Measurements from ENCODE around the gene SLC45A1. TPM values are rescaled to one million over a fixed set of nuclear protein-coding genes. Genes with fewer than 3 reads are reported as not detected.

Gene SLC45A1
- total and polyA plus RNA-seq, 2 donors = 1.6 to 9.1 TPM

DNA sequence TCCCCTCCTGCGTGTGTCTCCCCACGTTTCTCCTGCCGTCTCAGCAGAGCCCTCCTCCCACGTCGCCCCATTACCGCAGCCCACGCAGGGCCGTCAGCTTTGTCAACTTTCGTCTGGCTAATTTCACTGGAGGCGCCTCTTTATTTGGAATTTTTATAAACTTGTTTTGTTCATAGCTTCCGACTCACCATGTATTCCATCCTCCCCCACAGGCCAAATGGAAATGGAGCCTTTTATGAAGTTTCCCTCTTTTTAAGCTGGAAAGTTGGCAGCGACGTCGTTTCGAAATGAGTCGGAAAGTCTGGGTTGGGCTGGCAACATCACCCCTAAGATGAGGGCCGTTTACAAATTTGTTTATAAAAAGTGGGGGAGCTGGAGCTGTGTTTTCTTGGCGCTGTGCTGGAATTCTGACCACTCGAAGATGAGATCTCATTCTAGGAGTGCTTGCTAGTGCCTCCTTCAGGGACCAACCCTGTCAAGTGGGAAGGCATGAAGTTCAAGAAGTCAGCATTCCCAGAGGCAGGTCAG lies 23.7 kb upstream of the SLC45A1 start:
- Histone ChIP-seq H3K4me1 (ENCODE audit: insufficient read depth) (no peaks in the 10 kb centered on the region), H3K4me3 (ENCODE audit: low read depth, low read length) (no peak overlapping the region), H3K36me3 (ENCODE audit: insufficient read depth) (no peaks in the 10 kb centered on the region), H3K27ac (ENCODE audit: low read depth) (no peak overlapping the region)
- WGBS = 55% methylated on average over 19 of the region's 19 CpGs
- DNase-seq (ENCODE audit: extremely low spot score) = no peak

DNA sequence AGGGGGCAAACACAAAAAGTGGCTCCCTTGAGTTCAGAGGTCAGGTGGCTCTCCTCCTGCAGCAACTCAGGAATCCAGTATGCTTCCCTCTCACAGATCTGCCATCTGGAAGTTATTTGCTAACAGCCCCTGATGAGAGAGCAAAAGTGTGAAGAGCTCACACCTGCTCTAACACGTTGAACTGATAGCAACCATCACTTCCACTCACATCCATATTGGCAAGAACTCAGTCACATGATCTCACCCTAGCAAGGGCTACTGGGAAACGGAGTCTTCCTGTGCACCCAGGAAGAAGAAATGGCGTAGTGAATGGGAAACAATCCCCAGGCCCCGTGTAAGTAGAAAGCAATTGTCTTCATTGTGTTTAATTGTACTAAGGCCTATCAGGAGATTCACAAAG lies 20.7 kb upstream of the SLC45A1 start:
- no peak for DNase-seq (ENCODE audit: extremely low spot score)
- no peaks in the 10 kb centered on the region for H3K4me1 ChIP-seq (ENCODE audit: insufficient read depth)
- no peak overlapping the region for H3K27ac ChIP-seq (ENCODE audit: low read depth)
- H3K36me3 ChIP-seq (ENCODE audit: insufficient read depth) = no peaks in the 10 kb centered on the region
- WGBS = 87% methylated on average over 4 of the region's 4 CpGs
- H3K4me3 ChIP-seq (ENCODE audit: low read depth, low read length) = no peak overlapping the region

DNA sequence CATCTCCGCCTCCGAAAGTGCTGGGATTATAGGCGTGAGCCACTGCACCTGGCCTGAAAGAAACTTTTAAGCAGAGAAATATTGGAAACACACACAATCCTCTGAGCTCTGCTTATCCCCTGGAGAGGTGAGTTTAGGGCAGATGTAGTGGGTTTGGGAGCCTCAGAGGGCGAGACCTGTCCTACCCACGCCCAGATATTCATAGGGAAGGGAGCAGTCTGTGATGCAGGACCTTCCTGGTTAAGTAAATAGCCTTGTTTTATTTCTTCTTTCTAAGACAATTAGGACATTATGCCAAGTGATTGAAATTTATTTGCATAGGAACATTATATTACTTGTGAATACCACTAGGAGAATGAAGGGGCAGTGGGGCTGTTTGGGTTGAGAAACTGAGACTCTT lies 18.0 kb upstream of the SLC45A1 start:
- H3K36me3 ChIP-seq (ENCODE audit: insufficient read depth) = no peaks in the 10 kb centered on the region
- no peak for DNase-seq (ENCODE audit: extremely low spot score)
- no peaks in the 10 kb centered on the region for H3K4me1 ChIP-seq (ENCODE audit: insufficient read depth)
- no peak overlapping the region for H3K27ac ChIP-seq (ENCODE audit: low read depth)
- 95% methylated on average over 5 of the region's 5 CpGs for WGBS
- no peak overlapping the region for H3K4me3 ChIP-seq (ENCODE audit: low read depth, low read length)

DNA sequence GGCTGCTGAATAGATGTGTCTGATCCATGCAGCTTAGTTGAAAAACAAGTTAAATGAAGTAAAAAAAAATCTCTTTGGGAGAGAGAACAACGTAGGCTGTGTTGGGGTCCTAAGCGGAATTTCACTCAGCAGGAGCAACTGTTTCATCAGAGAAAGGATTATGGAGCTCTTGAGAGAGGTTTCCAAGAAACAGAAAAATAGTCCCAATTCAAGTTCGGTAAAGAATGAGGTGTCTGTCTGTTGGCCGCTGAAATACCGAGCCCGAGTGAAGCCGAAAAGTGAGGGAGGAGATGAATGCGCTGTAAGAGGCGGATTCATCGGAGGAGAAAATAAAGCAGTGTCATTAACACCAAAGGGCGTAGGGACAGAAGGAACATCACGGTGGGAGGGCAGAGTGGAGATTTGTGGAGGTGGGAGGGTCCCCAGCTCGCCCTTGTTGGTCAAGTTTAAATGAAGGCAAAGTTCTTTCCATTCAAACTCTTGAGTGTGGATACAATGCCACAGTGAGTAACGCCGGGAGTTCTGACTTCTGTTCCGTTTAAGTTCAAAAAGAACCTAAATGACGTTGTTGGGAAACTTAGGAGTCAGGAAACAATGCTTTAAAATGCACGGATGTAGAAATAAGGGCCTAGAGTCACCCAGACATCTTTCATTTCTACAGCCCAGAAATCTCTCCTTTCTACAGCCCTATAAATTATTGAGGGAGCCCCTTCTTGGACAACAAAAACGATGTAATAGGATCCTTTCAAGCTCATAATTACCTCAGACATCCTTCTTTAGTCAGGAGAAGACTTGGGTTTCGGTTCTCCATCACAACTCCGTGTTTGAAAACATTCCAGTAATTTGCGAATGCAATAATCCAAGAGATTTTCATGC lies 15.6 kb upstream of the SLC45A1 start:
- H3K4me1 ChIP-seq (ENCODE audit: insufficient read depth) = no peaks in the 10 kb centered on the region
- DNase-seq (ENCODE audit: extremely low spot score) = no peak
- H3K27ac ChIP-seq (ENCODE audit: low read depth) = no peak overlapping the region
- H3K4me3 ChIP-seq (ENCODE audit: low read depth, low read length) = no peak overlapping the region
- H3K36me3 ChIP-seq (ENCODE audit: insufficient read depth) = no peaks in the 10 kb centered on the region
- 74% methylated on average over 22 of the region's 22 CpGs for WGBS

DNA sequence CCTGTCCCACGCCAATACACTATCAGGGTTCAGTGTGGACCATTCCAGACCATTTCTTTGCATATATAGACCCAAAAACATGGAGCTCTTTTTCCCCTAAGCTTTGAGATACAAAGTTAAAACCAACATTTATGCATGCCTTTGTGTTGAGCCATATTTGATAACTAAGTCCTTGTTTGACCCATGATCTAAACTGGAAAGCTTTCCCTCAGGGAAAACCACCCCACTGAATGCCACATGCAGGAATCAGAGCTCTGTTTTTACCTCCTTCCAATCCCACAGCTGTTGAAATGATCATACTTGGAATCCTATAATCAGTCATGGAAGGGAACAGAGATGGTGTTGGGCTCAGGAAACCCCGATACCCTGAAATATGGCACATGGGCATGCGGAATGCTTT lies 14.8 kb upstream of the SLC45A1 start:
- no peak overlapping the region for H3K4me3 ChIP-seq (ENCODE audit: low read depth, low read length)
- no peak for DNase-seq (ENCODE audit: extremely low spot score)
- 95% methylated on average over 3 of the region's 3 CpGs for WGBS
- H3K36me3 ChIP-seq (ENCODE audit: insufficient read depth) = no peaks in the 10 kb centered on the region
- H3K27ac ChIP-seq (ENCODE audit: low read depth) = no peak overlapping the region
- H3K4me1 ChIP-seq (ENCODE audit: insufficient read depth) = no peaks in the 10 kb centered on the region

DNA sequence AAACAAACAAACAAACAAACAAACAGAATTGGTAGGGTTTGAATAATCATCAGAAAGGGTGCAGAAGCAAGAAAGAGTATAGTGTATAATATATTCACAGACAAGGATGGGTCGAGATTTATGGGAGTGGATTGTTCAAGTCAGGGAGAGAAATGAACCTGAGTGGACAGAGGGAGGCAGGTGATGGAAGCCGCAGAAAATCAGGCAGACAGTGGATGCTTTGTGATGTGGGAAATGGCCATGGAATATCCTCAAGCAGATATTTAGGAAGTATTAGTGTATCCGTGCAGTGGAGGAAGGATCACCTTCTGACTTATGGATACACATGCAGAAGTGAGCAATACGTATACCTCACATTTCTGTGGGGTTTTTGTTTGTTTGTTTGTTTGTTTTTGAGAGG lies 14.0 kb upstream of the SLC45A1 start:
- Histone ChIP-seq H3K27ac (ENCODE audit: low read depth) (no peak overlapping the region), H3K36me3 (ENCODE audit: insufficient read depth) (no peaks in the 10 kb centered on the region), H3K4me3 (ENCODE audit: low read depth, low read length) (no peak overlapping the region), H3K4me1 (ENCODE audit: insufficient read depth) (no peaks in the 10 kb centered on the region)
- DNase-seq (ENCODE audit: extremely low spot score) = no peak
- 89% methylated on average over 4 of the region's 4 CpGs for WGBS

DNA sequence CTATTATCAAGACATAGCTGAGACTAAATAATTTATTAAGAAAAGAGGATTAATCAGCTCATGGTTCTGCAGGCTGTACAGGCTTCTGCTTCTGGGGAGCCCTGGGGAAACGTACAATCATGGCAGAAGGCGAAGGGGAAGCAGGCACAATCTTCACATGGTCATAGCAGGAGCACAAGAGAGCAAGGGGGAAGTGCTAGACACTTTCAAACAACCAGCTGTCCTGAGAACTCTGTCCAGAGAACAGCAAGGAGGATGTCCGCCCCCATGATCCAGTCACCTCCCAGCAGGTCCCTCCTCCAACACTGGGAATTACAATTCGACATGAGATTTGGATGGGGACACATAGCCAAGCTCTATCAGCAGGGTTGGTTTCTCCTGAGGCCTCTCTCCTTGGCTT lies 10.3 kb upstream of the SLC45A1 start:
- Histone ChIP-seq H3K4me1 (ENCODE audit: insufficient read depth) (no peaks in the 10 kb centered on the region), H3K36me3 (ENCODE audit: insufficient read depth) (no peaks in the 10 kb centered on the region), H3K27ac (ENCODE audit: low read depth) (no peak overlapping the region), H3K4me3 (ENCODE audit: low read depth, low read length) (no peak overlapping the region)
- 76% methylated on average over 4 of the region's 4 CpGs for WGBS
- no peak for DNase-seq (ENCODE audit: extremely low spot score)

DNA sequence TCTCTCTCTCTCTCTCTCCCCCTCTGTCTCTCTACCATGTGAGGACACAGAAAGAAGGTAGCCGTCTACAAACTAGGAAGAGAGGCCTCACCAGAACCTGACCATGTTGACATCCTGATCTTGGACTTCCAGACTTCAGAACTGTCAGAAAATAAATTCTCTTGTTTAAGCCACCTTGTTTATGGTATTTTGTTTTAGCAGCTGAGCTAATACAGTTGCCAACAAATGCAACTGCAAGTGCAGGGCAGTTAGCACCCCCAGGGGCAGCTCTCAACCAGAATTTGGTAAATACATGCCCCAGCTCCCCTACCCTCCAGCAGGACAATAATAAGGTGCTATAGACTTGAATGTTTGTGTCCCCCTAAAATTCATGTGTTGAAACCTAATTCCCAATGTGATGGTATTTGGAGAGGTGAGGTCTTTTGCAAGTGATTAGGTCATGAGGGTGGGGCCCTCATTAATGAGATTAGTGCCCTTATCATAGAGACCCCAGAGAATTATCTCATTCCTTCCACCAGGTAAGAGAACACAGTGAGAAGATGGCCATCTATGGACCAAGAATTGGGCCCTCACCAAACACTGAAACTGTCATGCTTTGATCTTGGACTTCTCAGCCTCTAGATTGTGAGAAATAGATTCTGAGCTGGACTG lies 6.7 kb upstream of the SLC45A1 start:
- Histone ChIP-seq H3K27ac (ENCODE audit: low read depth) (no peak overlapping the region), H3K4me3 (ENCODE audit: low read depth, low read length) (no peak overlapping the region), H3K4me1 (ENCODE audit: insufficient read depth) (no peaks in the 10 kb centered on the region), H3K36me3 (ENCODE audit: insufficient read depth) (no peaks in the 10 kb centered on the region)
- 93% methylated on average over 1 of the region's 1 CpG for WGBS
- DNase-seq (ENCODE audit: extremely low spot score) = no peak

DNA sequence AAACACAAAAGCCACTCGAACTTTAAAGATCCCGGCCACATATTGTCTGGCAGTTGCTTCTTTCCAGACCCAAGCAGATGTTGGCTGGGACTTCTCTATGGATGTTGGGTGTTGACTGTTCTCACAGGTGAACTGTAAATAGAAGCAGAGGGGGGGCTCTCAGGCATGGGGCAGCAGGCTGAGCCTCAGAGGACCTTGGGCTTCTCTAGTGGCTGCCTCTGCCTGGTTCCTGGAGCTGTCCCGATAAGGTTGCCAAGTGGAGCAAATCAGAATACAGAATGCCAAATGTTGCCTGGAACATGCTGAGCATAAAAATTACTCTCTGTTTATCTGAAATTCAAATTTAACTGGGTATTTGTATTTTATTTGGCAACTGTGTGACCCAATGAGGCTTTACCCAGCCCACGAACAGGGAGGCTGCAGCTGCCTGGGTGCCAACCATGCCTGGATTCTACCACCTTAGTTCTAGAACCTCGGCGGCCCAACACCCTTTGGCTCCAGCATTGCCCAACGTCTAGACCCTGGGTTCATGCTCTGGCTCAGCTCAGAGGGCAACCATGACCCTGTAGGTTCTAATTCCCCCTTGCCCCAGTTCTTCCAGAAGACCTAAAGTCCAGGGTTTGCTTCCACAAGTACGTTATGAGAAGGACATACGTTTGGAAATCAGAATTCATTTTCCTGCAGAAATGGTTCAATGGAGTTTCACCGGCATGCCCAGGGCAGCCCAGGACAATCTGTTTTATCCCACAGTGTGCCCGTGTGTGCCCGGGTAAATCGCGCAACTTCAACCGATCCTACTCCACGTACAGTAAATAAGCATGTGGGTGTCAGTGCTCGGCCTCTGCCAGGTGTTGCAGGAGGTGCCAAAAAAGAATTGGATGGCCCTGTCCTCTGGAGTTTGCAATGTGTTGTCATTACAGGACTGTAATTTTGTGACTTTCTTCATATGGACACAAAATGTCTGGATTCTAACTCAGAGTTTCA lies 5.4 kb upstream of the SLC45A1 start:
- no peak overlapping the region for H3K27ac ChIP-seq (ENCODE audit: low read depth)
- H3K4me3 ChIP-seq (ENCODE audit: low read depth, low read length) = no peak overlapping the region
- H3K4me1 ChIP-seq (ENCODE audit: insufficient read depth) = no peaks in the 10 kb centered on the region
- H3K36me3 ChIP-seq (ENCODE audit: insufficient read depth) = no peaks in the 10 kb centered on the region
- 80% methylated on average over 17 of the region's 17 CpGs for WGBS
- DNase-seq (ENCODE audit: extremely low spot score) = no peak

DNA sequence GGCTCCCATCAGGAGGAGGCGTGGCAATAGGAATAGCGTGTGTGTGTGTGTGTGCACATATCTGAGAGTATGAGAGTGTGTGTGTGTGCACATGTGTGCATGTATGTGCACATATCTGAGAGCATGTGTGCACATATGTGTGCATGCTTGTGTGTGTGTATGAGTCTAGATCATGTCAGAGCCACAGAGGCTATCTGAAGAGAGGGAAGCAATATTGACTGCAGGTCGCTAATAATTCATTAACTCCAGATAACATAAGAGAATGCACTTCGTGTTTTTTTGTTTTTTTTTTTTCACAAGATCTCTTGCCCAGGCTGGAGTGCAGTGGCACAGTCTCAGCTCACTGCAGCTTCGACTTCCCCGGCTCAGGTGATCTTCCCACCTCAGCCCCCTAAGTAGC lies 4.7 kb upstream of the SLC45A1 start:
- Histone ChIP-seq H3K36me3 (ENCODE audit: insufficient read depth) (no peaks in the 10 kb centered on the region), H3K27ac (ENCODE audit: low read depth) (no peak overlapping the region), H3K4me3 (ENCODE audit: low read depth, low read length) (no peak overlapping the region), H3K4me1 (ENCODE audit: insufficient read depth) (no peaks in the 10 kb centered on the region)
- 86% methylated on average over 6 of the region's 6 CpGs for WGBS
- no peak for DNase-seq (ENCODE audit: extremely low spot score)

DNA sequence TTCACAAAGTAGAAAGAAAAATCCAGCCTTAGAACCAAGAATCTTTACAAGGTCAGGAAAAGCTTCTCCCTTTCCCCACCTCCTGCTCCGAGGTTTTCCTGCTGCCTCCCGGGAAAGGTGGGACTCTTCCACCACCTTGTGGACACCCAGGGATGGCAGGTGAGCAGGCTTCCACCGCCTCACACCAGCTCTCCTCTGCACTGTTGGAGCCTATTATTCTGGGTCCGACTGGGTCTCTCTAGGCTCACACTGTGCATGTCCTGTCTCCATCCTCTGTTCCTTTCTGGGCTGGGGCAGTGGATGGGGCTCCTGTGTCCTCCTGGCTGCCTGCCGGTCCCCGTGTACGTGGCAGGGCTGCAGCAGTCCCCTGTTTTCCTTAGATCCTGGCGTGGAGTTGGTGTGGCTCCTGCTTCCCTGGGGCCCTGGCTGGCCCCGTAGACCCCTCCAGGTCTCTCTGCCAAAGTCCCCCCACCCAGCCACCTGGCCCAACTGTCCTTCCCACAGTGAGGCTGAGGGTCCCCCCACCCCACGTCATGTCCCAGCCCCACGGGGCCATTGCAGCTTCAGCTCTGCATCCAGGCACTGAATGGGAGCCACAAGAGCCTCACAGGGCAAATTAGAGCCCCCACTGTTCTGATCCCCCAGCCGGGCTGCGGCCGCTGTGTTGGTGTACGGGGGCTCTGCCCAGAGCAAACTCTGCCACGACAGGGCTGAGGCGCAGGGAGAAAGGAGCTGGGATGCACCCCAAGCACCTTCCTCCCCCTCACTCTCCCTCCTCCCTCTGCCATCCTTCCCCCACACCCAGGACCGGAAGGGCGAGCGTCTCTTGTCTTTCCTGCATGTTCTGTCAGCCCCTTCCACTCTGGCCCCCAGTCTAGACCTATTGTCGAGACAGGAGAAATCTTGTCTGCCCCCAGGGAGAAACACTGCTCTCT lies 3.3 kb upstream of the SLC45A1 start:
- Histone ChIP-seq H3K4me1 (ENCODE audit: insufficient read depth) (no peaks in the 10 kb centered on the region), H3K27ac (ENCODE audit: low read depth) (no peak overlapping the region), H3K4me3 (ENCODE audit: low read depth, low read length) (no peak overlapping the region), H3K36me3 (ENCODE audit: insufficient read depth) (no peaks in the 10 kb centered on the region)
- peak; percentile 67 for DNase-seq (ENCODE audit: extremely low spot score)
- 44% methylated on average over 21 of the region's 21 CpGs for WGBS

DNA sequence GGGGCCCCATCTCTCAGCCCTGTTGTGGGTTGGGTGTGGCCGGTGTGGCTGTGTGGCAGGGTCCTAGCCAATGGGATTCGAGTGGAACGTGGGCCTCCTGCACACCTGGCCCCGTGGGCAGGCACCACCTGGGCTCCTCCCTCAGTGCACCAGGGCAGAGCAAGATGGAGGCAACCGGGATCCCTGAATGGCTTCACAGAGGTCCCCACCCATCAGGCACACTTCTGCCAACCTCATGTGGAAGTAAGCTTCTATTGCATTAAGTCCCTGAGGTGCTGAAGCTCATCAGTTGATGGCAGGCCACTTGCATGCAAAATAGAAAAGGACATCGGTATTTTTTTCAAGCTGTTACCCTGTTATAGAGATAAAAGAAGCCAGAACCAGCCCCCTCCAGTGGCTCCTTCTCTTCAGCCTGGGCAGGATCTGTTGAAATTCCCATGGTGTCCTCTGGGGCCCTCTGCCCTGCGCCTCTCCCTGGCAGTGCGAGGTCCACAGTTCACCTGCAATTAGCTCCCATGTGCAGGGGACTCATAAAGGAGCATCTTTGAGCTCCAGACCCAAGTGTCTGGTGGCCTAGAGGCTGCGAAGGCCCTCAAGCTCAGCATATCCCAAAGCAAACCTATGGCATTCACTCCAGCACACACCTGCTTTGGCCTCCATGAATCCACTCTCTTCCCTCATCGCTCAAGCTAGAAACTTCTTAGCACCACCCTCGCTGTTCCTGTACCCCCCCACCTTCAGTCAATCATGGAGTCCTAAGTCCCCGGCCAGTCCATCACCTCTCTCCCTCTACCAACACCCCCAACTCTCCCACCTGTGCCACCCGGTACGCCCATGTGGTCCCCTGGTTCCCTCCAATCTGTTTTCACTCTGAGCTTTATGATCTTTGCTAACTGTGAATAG lies 2.1 kb upstream of the SLC45A1 start:
- WGBS = 90% methylated on average over 14 of the region's 14 CpGs
- no peak overlapping the region for H3K4me3 ChIP-seq (ENCODE audit: low read depth, low read length)
- H3K36me3 ChIP-seq (ENCODE audit: insufficient read depth) = no peaks in the 10 kb centered on the region
- no peak for DNase-seq (ENCODE audit: extremely low spot score)
- H3K27ac ChIP-seq (ENCODE audit: low read depth) = no peak overlapping the region
- H3K4me1 ChIP-seq (ENCODE audit: insufficient read depth) = no peaks in the 10 kb centered on the region

All from urinary bladder (tissue), 4 donors.